ENCODE measurements around the gene ADAM19. TPM values are rescaled to one million over a fixed set of nuclear protein-coding genes. Genes with fewer than 3 reads are reported as not detected.

The ADAM19 gene
- total and polyA plus RNA-seq, 2 of the 4 experiments (the other 2 are of a cell fraction): 35.5 to 49.2 TPM

- no peak for TF ChIP-seq ELK1 (IDR thresholded peaks at IDR 0.05; ENCODE audit: borderline replicate concordance, low read depth, low read length)
- TF ChIP-seq FOS (IDR thresholded peaks at IDR 0.05; ENCODE audit: low read depth, low read length): no peak
These were observed 40.3 kb downstream of the ADAM19 start (continued) for GRCh38 chr5:157535042-157535865.

DNA sequence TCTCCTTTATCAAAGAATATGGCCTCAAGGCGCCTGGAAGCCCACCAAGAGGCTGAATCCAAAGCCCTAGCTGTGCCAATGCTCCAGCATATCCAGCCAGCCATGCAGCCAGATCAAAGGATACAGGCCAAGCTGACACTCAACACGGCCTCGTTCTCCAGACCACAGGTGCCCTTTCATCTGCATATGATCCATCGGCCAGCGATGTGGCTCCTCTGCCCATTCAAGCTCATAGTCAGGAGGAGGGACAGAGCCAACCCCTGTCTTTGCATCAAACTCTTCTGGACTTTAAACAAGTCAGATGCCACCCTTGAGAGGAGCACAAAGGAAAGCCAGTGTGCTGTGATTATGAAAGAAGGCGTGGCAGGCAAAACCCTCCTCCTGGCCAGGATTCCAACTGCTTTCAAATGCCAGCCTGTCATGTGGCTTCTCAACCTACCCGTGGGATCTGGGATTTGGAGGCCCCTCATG is 42.5 kb downstream of the ADAM19 start:
- Histone ChIP-seq H3K14ac (replicated peaks; ENCODE audit: low read depth, low read length) (no peak overlapping the region), H4K8ac (ENCODE audit: low read depth in 2 of 2, low read length in 2 of 2) (no peak overlapping the region), H3K9me3 (ENCODE audit: control insufficient read depth, insufficient read depth, low read length) (no peaks in the 10 kb centered on the region), H3K9ac (ENCODE audit: low read depth, low read length) (no peak overlapping the region), H3K27me3 (ENCODE audit: control insufficient read depth, insufficient read depth, low read length) (no peaks in the 10 kb centered on the region), H2BK15ac (ENCODE audit: low read depth, low read length) (no peak overlapping the region), H2BK5ac (ENCODE audit: low read depth, low read length, poor library complexity, severe bottlenecking) (peak overlapping the region; percentile 25), H3K9me1 (ENCODE audit: insufficient read depth, low read length) (peaks cover 41% of the 10 kb centered on the region), H4K91ac (ENCODE audit: insufficient read depth, low read depth, low read length) (no peak overlapping the region), H3K4me2 (ENCODE audit: low read depth, low read length) (no peak overlapping the region), H4K5ac (ENCODE audit: low read depth, low read length) (no peak overlapping the region), H3K4ac (ENCODE audit: low read depth, low read length) (no peak overlapping the region), H3K79me1 (ENCODE audit: low read depth in 1 of 2, low read length in 2 of 2) (peaks cover 39 to 91% of the 10 kb centered on the region in 2 experiments), H3K4me1 (ENCODE audit: control insufficient read depth, insufficient read depth, low read length) (peaks cover 13% of the 10 kb centered on the region), H3K27ac (ENCODE audit: insufficient read depth, low read length) (no peak overlapping the region), H3K23ac (ENCODE audit: low read depth, low read length) (no peak overlapping the region), H2BK20ac (ENCODE audit: low read depth, low read length) (no peak overlapping the region), H3K56ac (ENCODE audit: extremely low read depth, insufficient read depth, low read length) (no peak overlapping the region), H2AK9ac (replicated peaks; ENCODE audit: low read depth, low read length, poor library complexity) (no peak overlapping the region), H4K20me1 (ENCODE audit: insufficient read depth, low read length) (peaks cover 13% of the 10 kb centered on the region), H3K18ac (ENCODE audit: low read depth, low read length) (no peak overlapping the region), H2AFZ (replicated peaks; ENCODE audit: low read length, poor library complexity) (no peak overlapping the region), H3K4me3 (ENCODE audit: insufficient read depth, low read depth, low read length) (no peak overlapping the region), H2AK5ac (ENCODE audit: low read depth, low read length) (peak overlapping the region; percentile 60), H3K36me3 (ENCODE audit: control insufficient read depth, insufficient read depth, low read length) (peaks cover 25% of the 10 kb centered on the region), H2BK120ac (ENCODE audit: low read depth, low read length) (no peak overlapping the region)
- TF ChIP-seq NFE2L2 (IDR thresholded peaks at IDR 0.05; ENCODE audit: low read depth, low read length) (no peak), CHD1 (IDR thresholded peaks at IDR 0.05; ENCODE audit: low read depth, low read length) (no peak), POLR2A (IDR thresholded peaks at IDR 0.05; ENCODE audit: low read depth, low read length) (no peak), USF2 (IDR thresholded peaks at IDR 0.05; ENCODE audit: low read depth, low read length) (no peak), CEBPB (IDR thresholded peaks at IDR 0.05; ENCODE audit: low read depth, low read length) (no peak), MXI1 (IDR thresholded peaks at IDR 0.05; ENCODE audit: borderline replicate concordance, low read depth, low read length) (no peak), SMC3 (IDR thresholded peaks at IDR 0.05; ENCODE audit: low read depth, low read length) (no peak), RFX5 (IDR thresholded peaks at IDR 0.05; ENCODE audit: low read depth, low read length) (no peak), MAZ (IDR thresholded peaks at IDR 0.05; ENCODE audit: borderline replicate concordance, low read depth, low read length) (no peak), ELK1 (IDR thresholded peaks at IDR 0.05; ENCODE audit: borderline replicate concordance, low read depth, low read length) (no peak)
- no TSS peak for BruUV-seq (replicated peaks)
- DNase-seq (no peak), ATAC-seq (ENCODE audit: low read depth) (no peak)
- in situ Hi-C loops (cut with MboI; ENCODE audit: low sequenced_read_pairs) (no loop called here), dilution Hi-C loops (cut with HindIII; ENCODE audit: low sequenced_read_pairs, unreplicated experiment) (no loop called here), intact Hi-C loops (cut with micrococcal nuclease) (no loop called here)
- POLR2A ChIA-PET (ENCODE audit: unreplicated experiment): no interaction called here
- CTCF ChIA-PET: no interaction called here
- WGBS, 2 experiments (ENCODE audit: extremely low coverage in 2 of 2, insufficient read length in 1 of 2): 60% methylated on average over 4 of the region's 7 CpGs; no CpG with 5 or more reads in 1 of the 2 experiments
